ENCODE results near the gene LDHA. TPM values are rescaled to one million over a fixed set of nuclear protein-coding genes. Genes with fewer than 3 reads are reported as not detected.
"Not testable (repeated sequence)": the region's sequence is repeated elsewhere in the genome, so short reads cannot be mapped to it uniquely, and the experiment has no call there.

LDHA gene
- total RNA-seq, 1 experiment from 2014 or later: 1,725 TPM

DNA sequence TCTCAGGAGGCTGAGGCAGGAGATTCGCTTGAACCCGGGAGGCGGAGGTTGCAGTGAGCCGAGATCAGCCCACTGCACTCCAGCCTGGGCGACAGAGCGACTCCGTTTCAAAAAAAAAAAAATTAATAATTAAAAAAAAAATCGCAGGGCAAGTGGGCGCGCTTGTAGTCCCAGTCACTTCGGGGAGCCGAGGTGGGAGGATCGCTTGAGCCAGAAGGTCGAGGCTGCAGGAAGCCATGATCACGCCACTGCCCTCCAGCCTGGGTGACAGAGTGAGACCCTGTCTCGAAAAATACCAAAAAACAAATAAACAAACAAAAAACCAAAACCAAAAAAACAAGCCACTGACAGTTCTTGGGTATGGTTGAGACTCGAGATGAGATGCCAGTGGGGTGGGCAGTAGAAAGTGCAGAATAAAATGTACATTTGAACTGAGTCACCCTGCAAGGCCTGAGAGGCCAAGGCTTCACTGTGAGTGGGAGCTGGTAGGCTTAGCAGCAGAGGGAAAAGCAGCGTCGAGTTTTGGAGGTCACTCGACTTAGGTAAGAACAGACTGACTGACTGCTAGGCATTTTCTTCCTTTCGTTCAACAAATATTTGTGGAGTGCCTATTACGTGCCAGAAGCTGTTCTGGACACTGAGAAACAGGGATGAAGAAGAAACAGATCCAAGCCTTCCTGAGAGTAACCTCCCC is 635 bp upstream of the LDHA start:
- no peak for DNase-seq (ENCODE audit: low read depth)

DNA sequence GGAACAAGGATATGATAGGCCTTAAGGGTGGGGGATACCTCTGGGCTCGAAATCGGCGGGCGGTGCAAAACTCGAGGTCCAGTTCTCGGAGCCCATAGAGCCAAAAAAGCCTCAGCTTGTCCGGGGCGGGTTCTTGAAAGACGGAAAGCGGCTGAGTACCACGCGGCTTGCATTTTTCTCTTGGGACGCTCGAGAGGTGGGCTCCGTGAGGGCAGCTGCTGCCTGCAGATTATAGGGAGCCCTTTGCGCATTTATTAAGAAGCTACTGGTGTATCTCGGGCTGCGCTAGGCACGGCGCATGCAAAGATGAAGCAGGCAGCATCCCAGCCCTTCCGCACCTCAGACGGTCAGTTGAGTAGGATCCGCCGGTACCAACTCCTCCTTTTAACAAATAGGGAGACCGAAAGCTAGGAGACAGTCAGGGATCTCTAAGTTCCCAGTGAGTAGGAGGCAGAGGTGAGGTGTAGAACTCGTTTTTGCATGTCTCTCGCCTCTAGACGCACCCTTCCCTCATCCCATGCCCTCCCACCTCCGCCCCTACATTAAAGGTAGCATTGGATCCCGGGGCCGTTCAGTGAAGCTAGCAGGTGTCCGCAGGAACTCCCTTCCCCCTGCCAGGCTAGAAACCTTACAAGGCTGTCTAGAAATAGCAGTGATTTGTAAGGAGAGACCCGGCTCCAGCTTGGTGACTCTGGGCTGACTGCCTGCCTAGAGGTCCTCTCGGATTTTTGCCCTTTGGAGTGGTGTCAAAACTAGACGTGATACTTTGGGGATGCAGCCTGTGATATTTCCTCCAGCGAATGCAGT is 768 bp downstream of the LDHA start:
- no peak for DNase-seq (ENCODE audit: low read depth)

DNA sequence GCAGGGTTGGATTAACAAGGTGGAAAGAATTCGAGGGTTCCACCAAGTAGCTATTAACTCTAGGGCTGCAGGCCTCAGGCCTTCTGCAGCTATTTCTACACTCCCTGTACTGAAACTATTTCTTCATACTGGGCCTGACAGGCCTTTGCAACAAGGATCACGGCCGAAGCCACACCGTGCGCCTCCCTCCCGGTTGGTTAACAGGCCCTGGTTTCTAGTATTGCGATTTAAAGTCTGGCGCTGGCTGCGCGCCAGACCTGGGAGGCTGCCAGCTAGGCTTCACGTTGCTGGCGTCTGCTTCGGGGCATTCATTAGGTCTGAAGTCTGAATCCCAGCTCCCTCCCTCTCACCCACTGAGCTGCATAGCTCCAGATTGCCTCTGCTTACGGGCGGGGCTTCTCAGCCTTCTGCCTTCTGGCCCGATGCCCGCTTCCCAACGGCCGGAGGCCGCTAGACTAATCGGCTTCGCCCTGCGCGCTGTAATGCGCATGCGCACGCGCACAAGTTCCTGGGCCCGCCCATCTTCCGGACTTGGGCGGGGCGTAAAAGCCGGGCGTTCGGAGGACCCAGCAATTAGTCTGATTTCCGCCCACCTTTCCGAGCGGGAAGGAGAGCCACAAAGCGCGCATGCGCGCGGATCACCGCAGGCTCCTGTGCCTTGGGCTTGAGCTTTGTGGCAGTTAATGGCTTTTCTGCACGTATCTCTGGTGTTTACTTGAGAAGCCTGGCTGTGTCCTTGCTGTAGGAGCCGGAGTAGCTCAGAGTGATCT is 1.6 kb downstream of the LDHA start:
- DNase-seq (ENCODE audit: low read depth): peak; percentile 98

DNA sequence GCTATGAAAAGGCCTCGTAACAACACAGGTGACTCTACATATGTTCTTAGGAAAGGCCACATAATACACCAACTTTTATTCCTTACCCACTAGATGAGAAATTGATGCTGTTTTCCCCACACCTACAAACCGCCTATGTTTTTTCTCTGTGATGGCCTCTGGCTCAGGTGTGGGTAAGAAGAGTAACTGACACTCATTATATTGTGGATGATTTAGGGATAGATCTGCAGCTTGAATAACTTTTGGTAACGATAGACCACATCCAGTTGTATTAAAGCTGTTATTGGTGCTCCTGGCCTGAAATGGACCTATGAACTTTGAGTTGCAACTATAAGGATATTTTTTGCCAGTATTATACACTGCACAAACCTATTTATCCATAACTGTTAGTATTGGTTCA is 3.6 kb downstream of the LDHA start:
- no peak for DNase-seq (ENCODE audit: low read depth)

DNA sequence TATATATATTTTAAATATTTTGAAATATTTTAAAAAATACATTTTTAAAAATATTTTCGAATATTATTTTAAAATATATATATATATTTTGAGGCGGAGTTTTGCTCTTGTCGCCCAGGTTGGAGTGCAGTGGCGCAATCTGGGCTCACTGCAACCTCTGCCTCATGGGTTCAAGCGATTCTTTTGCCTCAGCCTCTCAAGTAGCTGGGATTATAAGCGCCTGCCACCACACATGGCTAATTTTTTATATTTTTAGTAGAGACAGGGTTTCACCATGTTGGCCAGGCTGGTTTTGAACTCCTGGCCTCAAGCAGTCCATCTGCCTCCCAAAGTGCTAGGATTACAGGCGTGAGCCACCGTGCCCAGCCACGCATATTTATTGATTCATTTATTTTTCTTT is 6.7 kb downstream of the LDHA start:
- DNase-seq (ENCODE audit: low read depth): not testable (repeated sequence)

DNA sequence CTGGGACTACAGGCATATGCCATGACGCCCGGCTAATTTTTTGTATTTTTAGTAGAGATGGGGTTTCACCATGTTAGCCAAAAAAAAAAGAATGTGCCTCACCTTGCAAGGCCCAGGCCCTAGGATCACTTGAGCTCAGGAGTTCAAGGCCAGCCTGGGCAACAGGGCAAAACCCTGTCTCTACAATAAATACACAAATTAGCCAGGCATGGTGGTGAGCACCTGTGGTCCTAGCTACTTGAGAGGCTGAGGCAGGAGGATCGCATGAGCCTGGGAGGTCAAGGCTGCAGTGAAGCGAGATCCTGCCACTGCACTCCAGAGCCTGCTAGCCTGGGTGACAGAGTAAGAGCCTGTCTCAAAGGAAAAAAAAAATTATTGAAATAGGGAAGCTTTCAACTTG is 9.7 kb downstream of the LDHA start:
- DNase-seq (ENCODE audit: low read depth): no peak

DNA sequence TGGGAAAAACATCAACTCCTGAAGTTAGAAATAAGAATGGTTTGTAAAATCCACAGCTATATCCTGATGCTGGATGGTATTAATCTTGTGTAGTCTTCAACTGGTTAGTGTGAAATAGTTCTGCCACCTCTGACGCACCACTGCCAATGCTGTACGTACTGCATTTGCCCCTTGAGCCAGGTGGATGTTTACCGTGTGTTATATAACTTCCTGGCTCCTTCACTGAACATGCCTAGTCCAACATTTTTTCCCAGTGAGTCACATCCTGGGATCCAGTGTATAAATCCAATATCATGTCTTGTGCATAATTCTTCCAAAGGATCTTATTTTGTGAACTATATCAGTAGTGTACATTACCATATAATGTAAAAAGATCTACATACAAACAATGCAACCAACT is 13.0 kb downstream of the LDHA start:
- DNase-seq (ENCODE audit: low read depth): peak; percentile 46

DNA sequence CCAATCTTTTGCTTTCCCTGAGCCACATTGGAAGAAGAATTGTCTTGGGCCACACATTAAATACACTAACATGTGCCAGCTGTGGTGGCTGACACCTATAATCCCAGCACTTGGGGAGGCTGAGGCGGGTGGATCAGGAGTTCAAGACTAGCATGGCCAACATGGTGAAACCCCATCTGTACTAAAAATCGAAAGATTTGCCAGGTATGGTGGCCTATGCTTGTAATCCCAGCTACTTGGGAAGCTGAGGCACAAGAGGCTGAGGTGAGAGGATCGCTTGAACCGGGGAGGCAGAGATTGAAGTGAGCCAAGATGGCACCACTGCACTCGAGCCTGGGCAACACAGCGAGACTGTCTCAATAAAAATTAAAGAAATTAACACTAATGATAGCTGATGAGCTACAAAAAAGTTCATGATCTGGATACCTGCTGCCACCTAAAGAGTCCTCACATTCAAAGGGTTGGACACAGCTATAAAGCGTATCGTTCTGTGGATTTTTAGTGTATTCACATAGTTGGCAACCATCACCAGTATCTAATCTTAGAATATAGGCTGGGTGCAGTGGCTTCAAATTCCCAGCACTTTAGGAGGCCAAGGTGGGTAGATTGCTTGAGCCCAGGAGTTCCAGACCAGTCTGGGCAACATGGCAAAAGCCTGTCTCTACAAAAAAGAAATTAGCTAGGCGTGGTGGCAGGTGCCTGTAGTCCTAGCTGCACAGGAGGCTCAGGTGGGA is 14.4 kb downstream of the LDHA start:
- no peak for DNase-seq (ENCODE audit: low read depth)

DNA sequence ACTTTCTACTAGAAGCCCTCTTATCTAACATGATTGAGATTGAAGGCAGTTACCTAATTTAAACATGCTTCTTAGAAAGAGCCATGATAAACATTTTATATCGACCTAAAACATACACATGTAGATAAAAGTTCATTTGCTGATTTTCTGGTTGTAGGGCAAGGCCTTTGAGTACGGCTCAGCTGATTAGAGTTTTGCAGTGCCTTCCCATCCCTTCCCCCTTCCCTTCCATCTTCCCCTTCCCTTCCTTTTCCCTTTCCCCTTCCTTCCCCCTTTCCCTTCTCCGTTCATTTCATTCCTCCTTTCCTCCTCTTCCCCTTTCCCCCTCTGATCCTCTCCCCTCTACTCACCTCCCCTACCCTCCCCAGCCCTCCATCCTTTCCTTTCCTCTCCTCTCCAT is 22.1 kb downstream of the LDHA start:
- DNase-seq (ENCODE audit: low read depth): no peak

DNA sequence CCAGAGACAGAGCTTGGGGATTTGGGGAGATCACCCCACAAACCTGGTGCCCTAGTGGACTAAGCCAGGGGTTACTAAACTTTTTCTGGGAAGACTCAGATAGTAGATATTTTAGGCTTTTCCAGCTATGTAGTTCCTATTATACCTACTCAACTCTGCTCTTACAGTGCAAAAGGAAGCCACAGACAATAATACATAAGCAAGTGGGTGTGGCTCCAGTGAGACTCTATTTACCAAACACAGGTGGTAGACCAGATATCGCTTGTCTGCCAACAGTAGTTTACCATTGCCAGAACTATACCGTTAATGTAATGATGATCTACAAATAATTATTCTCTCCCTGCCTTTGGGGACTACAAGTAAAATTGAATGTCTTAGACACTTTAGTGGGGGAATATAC is 24.7 kb downstream of the LDHA start:
- no peak for DNase-seq (ENCODE audit: low read depth)

DNA sequence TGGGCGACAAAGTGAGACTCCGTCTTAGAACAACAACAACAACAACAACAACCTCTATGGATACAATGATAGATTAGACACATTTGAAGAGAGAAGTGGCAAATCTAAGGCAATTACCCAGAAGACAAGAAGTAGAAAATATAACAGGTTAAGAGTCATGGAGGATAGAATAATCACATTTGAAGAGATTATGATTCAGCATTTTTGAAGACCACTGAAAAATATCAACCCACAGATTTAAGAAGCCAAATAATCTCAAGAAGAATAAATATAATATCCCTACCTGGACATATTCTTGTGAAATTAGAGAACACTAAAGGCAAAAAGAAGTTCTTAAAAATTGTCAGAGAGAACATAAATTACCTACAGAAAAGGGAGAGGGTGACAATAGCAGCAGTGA is 25.7 kb downstream of the LDHA start:
- no peak for DNase-seq (ENCODE audit: low read depth)

DNA sequence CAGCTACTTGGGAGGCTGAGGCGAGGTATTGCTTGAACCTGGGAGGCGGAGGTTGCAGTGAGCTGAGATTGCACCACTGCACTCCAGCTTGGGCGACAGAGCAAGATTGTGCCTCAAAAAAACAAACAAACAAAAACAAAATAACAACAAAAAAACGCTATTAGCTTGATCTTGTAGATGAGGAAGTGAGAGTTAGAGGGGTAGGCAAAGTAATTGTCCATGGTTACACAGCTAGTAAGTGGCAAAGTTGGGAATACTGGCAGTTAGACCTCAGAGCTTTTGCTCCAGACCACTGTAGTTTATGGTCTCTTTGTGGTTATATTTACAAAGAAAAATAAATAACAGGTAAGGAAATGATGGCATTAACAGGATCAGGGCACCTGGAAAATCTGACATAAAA is 32.9 kb downstream of the LDHA start:
- DNase-seq (ENCODE audit: low read depth): no peak

DNA sequence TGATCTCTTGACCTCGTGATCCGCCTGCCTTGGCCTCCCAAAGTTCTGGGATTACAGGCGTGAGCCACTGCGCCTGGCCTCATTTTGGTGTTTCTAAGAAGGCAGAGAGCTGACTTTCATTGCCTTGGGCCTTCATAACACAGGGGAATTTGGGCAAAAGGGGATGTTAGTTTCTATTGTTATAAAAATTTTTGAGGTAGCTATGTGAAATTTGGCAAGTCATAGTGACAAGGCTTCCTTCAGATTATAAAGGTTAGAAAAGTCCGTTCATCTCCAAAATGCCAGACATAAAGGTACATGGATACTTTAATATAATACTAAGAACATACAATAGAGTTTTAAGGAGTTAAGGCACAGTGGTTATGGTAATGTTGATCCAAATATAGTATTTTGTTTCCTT is 35.0 kb downstream of the LDHA start:
- no peak for DNase-seq (ENCODE audit: low read depth)

DNA sequence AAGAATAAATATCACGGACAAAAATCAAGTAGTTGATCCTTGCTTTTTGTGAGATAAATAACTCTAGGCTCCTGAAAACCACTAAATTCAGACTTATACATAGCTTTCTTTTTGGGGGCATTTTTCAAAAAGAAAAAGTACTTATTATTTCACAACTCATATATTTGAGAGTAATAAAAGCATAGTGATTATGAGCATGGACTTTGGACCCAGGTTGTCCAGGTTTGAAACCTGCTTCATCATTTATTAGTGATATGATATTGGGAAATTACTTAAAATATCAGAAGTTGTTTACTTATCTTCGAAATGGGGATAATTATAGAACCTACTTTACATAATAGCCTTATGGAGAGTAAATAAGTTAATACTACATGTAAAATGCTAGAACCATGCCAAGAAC is 44.3 kb downstream of the LDHA start:
- DNase-seq (ENCODE audit: low read depth): no peak

DNA sequence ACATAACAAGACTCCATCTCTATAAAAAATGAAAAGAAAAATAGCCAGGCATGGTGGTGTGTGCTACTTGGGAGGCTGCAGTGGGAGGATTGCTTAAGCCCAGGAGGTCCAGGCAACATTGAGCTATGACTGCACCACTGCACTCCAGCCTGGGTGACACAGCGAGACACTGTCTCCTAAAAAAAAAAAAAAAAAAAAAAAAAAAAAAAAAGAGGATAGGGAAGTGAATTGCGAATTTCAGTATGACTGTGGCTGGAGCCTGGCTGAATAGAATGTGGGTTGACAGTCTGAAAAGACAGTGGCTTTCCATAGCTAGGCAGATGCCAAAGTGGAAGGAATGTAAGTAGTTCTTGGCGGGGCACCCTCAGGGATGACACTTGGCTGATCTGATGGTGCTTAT is 54.9 kb downstream of the LDHA start:
- no peak for DNase-seq (ENCODE audit: low read depth)

DNA sequence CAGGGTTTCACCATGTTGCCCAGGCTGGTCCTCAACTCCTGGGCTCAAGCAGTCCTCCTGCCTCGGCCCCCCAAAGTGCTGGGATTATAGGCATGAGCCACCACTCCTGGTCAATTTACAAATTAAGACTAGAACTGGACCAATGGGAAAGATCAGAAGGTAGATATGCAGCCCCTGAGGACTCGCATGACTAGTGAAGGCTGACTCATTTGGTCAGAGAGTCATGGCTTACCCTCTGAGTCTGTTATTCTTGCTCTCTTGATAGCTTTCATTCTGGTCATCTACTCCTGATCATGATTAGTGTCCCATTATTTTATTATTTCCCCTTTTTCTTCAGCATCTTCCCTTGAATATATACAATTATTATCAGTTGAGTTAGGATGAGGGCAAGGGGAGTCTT is 58.6 kb downstream of the LDHA start:
- peak; percentile 40 for DNase-seq (ENCODE audit: low read depth)

DNA sequence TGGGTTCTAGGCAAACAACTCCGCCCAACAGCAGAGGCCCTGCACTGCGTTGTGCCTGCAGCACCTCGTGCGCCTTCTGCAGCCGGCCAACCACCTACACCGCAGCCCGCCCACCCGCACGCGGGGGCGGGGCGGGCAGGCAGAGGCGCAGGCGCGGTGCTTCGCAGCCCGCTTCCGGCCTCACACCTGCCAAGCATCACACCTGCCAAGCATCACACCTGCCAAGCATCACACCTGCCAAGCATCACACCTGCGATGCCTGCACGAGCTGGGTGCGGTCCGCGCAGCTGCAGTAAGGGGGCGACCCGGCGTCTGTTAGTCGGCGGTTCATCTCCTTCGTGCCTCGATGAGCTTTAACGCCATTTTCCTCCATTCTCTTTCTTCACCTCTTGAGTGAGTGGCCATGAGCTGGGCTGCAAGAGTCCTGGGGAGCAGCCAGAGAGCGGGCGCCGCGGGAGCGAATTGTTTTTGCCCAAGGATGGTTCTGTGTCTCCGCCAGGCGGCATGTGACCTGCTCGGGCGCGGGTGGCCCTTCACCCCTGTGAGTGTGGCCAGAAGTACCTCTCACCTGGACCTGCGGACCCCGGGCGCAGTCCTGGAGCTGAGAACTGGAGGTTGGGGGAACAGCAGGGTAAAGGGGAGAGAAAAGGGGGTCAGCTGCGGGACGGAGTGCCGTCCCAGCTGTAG is 61.5 kb downstream of the LDHA start, which contains the start of gene LDHAL6A:
LDHAL6A (plus strand) TSS at position 171 of the 687 bp plus-strand sequence. CDS start 825 bp downstream, outside the sequence.
- no peak for DNase-seq (ENCODE audit: low read depth)

DNA sequence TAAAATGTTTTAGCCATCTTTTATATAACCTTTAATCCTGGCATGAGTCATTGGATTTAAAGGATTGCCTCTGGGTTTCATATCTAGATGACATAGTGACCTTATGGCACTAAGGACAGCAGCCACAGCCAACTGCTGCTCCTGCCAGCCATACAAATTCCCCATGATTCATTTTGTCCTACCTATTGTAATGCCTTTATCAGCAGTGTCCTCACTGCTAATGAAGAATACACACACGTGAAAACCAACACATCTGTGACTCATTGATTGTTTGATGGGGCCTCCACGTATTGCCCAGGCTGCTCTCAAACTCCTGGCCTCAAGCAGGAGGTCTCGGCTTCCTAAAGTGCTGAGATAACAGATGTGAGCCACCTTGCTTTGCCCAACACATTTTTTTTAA is 63.1 kb downstream of the LDHA start:
- peak; percentile 3 for DNase-seq (ENCODE audit: low read depth)

Data from LHCN-M2 (cell line).